Calu3 (cell line): Measurements from ENCODE around the gene PGM2L1. TPM values are rescaled to one million over a fixed set of nuclear protein-coding genes. Genes with fewer than 3 reads are reported as not detected.

Experiments
- BruUV-seq: library from RNA; stranded (reverse); fragments of 400-500 nt; replicated peaks from 2 replicates; lab custom pipeline; 2021; lab: Mats Ljungman, UMichigan
- CTCF ChIA-PET: fragments of 300-600 bp; sonication (Branson Sonifier 250); formaldehyde crosslinking; loops from one replicate; lab custom pipeline; 2022; ENCODE audit warnings: antibody characterized with exemption; lab: Charles Lee
- DNase-seq: peaks from one replicate; pipeline ENCODE4 v3.0.0; 2022
- H3K27ac Mint-ChIP-seq: one replicate; pipeline ENCODE4 v1.8.0; 2022; ENCODE audit warnings: mixed read lengths; ENCODE audit not compliant: unreplicated experiment
- H3K27me3 Mint-ChIP-seq: one replicate; pipeline ENCODE4 v1.8.0; 2022; ENCODE audit warnings: mixed read lengths; ENCODE audit not compliant: unreplicated experiment
- H3K36me3 Mint-ChIP-seq: one replicate; pipeline ENCODE4 v1.8.0; 2022; ENCODE audit warnings: mild to moderate bottlenecking, moderate library complexity, mixed read lengths; ENCODE audit not compliant: insufficient read depth, unreplicated experiment
- H3K4me1 Mint-ChIP-seq: one replicate; pipeline ENCODE4 v1.8.0; 2022; ENCODE audit warnings: mild to moderate bottlenecking, low read depth, mixed read lengths; ENCODE audit not compliant: unreplicated experiment
- H3K4me3 Mint-ChIP-seq: one replicate; pipeline ENCODE4 v1.8.0; 2022; ENCODE audit warnings: mild to moderate bottlenecking, low read depth, moderate library complexity, mixed read lengths; ENCODE audit not compliant: unreplicated experiment
- H3K9me3 Mint-ChIP-seq: one replicate; pipeline ENCODE4 v1.8.0; 2022; ENCODE audit warnings: low read depth, mixed read lengths; ENCODE audit not compliant: unreplicated experiment
- CTCF ChIP-seq: fragments of 200-600 bp; IDR thresholded peaks from one replicate; pipeline ENCODE4 v1.8.0; 2022; ENCODE audit warnings: antibody characterized with exemption; ENCODE audit not compliant: unreplicated experiment
- intact Hi-C: fragments of 100-400 bp; cut with micrococcal nuclease; formaldehyde crosslinking; loops from one replicate; pipeline ENCODE4 v1.10.0; 2022; ENCODE audit not compliant: unreplicated experiment
- total RNA-seq: library from RNA; stranded (reverse); gene quantifications from 2 replicates; pipeline ENCODE4 v1.2.3, GENCODE V29; 2022

Gene PGM2L1
- total RNA-seq, 1 experiment from 2014 or later: 7.2 TPM

GRCh38 chr11:74434528-74434927, 36.3 kb upstream of the PGM2L1 start:
- DNase-seq: no peak
- H3K27ac Mint-ChIP-seq: no peak overlapping the region
- no peaks in the 10 kb centered on the region for H3K36me3 Mint-ChIP-seq

GRCh38 chr11:74429205-74429604, 31.0 kb upstream of the PGM2L1 start:
- Mint-ChIP-seq H3K4me1 (no peaks in the 10 kb centered on the region), H3K9me3 (no peaks in the 10 kb centered on the region), H3K27me3 (no peaks in the 10 kb centered on the region), H3K4me3 (no peak overlapping the region), H3K36me3 (no peaks in the 10 kb centered on the region), H3K27ac (no peak overlapping the region)
- no peak for DNase-seq
- intact Hi-C loops: no loop called here
- TF ChIP-seq CTCF: no peak
- CTCF ChIA-PET: no interaction called here
- BruUV-seq: no TSS peak

More at GRCh38 chr11:74434528-74434927, 36.3 kb upstream of the PGM2L1 start:
- CTCF ChIA-PET: interaction anchor here (0.5 kb wide), 1 partner anchor 9 kb away, joined by 3 read pairs; no protein-coding TSS in a partner anchor
- BruUV-seq: no TSS peak
- intact Hi-C loops: no loop called here
- TF ChIP-seq CTCF: no peak
- H3K9me3 Mint-ChIP-seq: no peaks in the 10 kb centered on the region
- H3K27me3 Mint-ChIP-seq: no peaks in the 10 kb centered on the region
- no peaks in the 10 kb centered on the region for H3K4me1 Mint-ChIP-seq
- no peak overlapping the region for H3K4me3 Mint-ChIP-seq

- DNase-seq: no peak
- intact Hi-C loops: no loop called here
- Mint-ChIP-seq H3K36me3 (no peaks in the 10 kb centered on the region), H3K4me1 (no peaks in the 10 kb centered on the region), H3K4me3 (no peak overlapping the region), H3K27ac (no peak overlapping the region), H3K9me3 (no peaks in the 10 kb centered on the region), H3K27me3 (no peaks in the 10 kb centered on the region)
- CTCF ChIA-PET: no interaction called here
- BruUV-seq: no TSS peak
- no peak for TF ChIP-seq CTCF
Observed at GRCh38 chr11:74427384-74427886, 29.2 kb upstream of the PGM2L1 start.

GRCh38 chr11:74425100-74425499, 26.9 kb upstream of the PGM2L1 start:
- no peak for TF ChIP-seq CTCF
- H3K27ac Mint-ChIP-seq: no peak overlapping the region
- no peak for DNase-seq
- H3K4me3 Mint-ChIP-seq: no peak overlapping the region
- no peaks in the 10 kb centered on the region for H3K27me3 Mint-ChIP-seq
- CTCF ChIA-PET: interaction anchor here (0.8 to 1.4 kb wide), 2 partner anchors 9 to 24 kb away, joined by 3 read pairs; no protein-coding TSS in a partner anchor
- intact Hi-C loops: no loop called here
- H3K36me3 Mint-ChIP-seq: no peaks in the 10 kb centered on the region
- no peaks in the 10 kb centered on the region for H3K4me1 Mint-ChIP-seq
- no TSS peak for BruUV-seq
- H3K9me3 Mint-ChIP-seq: no peaks in the 10 kb centered on the region
